Skin of body (tissue), 3 donors: Measurements from ENCODE around the gene L3MBTL1. TPM values are rescaled to one million over a fixed set of nuclear protein-coding genes. Genes with fewer than 3 reads are reported as not detected.
"Not testable (repeated sequence)": the region's sequence is repeated elsewhere in the genome, so short reads cannot be mapped to it uniquely, and the experiment has no call there.

Experiments used
- DNase-seq: peaks from one replicate; lab custom pipeline; 2025; lab: John Stamatoyannopoulos, UW
- small RNA-seq: library from RNA; depleted of rRNA; stranded (forward); fragments of <200 nt; gene quantifications from one replicate; pipeline ENCODE3, GENCODE V24; 2014; ENCODE audit warnings: low replicate concordance
- total RNA-seq: library from RNA; depleted of rRNA; stranded (reverse); fragments of >200 nt; gene quantifications from one replicate; pipeline ENCODE4 v1.2.3, GENCODE V29; 2014

The L3MBTL1 gene
- total RNA-seq, 1 donor from 2014 or later, result 10.1 TPM

- no peak for DNase-seq
Measured at GRCh38 chr20:43584448-43585136, 77.1 kb downstream of the L3MBTL1 start.

- DNase-seq, result no peak
Measured at GRCh38 chr20:43586641-43587040, 79.1 kb downstream of the L3MBTL1 start.

DNA sequence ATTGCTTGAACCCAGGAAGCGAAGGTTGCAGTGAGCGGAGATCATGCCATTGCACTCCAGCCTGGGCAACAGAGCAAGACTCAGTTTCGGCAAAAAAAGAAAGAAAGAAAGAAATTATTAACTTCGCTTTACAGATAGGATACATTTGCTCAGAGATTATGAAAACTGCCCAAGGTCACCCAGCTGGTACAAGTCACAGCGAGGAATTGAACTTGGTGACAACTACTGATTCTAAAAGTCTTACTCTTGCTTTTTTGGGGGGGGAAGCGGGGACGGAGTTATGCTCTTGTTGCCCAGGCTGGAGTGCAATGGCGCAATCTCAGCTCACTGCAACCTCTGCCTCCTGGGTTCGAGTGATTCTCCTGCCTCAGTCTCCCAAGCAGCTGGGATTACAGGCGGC, 81.0 kb downstream of the L3MBTL1 start:
- DNase-seq, result not testable (repeated sequence)

DNA sequence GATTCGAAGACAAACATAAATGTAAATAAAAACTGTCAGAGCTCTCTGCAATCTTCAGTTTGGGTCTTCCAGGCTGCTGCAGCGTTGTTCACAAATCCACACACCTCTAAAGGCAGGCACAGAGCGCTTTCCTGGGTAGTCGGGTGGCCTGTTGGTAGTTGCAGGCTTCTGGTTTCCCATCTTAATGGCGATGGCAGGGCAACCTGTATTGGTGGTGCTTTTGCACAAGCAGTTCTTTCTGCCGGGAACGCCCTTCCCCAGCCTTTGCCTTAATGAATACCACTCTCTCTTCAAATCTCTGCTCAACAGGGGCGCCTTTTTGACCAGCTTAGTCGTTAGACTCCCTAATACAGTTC, 82.5 kb downstream of the L3MBTL1 start:
- no peak for DNase-seq

DNA sequence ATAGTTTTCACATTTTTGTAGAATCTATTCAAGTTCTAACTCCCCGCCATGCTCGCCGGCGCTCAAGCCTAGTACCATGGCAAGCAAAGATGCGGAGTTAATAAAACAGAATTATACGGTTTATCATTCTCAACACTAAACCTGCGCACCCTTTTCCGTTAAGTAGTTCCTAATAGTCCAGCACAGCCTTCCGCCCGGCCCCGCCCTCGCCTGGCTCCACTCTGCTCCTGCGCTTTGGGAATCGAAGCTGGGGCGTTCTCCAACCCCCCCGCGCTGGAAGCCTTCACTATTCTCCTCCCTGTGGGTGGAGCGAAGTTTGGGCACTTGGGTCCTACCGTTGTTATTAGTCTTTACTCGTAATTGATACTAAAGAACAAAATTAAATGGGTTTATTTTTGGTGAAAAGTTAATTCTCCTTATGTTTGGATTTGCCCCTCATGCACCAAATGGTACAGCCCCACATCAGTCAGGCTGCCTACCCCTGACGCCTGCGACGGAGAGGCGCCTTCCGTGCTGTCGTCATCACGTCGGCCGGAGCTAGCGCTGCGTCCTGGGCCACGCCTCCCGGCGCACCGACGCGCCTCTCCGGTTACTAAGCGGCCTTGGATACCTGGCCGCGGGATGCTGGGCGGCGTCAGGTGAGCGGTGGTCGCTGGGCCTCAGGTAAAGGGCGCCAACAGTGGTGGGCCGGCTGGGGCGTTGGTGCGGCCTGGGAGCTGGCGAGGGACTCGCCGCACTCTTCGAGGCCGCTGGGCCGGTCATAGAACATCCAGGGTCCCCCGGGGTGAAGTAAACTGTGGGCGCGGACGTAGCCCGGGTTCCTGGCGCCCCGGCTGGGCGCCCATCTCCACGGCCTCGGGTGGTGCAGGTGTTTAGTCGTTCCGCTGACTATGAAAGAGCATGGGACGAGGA, 83.2 kb downstream of the L3MBTL1 start, which contains the start of gene IFT52:
Gene IFT52, plus strand, starts transcription at position 546 of the 912 bp plus-strand sequence. CDS start 3,762 bp downstream, outside the sequence.
- peak; percentile 97 for DNase-seq

Small RNA genes lying within 50 kb of the gene (small RNA-seq; reads per million reads assigned to genes)
- gene RNU6-1251P, result not detected

Other genes with a start within 250 kb of the L3MBTL1 start
- gene SRSF6, start 49.8 kb upstream of the L3MBTL1 start, total RNA-seq, result 63.6 TPM
- 8.3 TPM for gene SGK2, start 51.3 kb downstream of the L3MBTL1 start, total RNA-seq
- gene IFT52, start 83.2 kb downstream of the L3MBTL1 start, total RNA-seq, result 37.3 TPM
- 4.2 TPM for gene MYBL2, start 159.4 kb downstream of the L3MBTL1 start, total RNA-seq
- not detected for gene GTSF1L, start 219.3 kb downstream of the L3MBTL1 start, total RNA-seq